ENCODE results near the gene NPDC1. TPM values are rescaled to one million over a fixed set of nuclear protein-coding genes. Genes with fewer than 3 reads are reported as not detected.

The NPDC1 gene
- total RNA-seq, 1 donor from 2014 or later, result 21.6 TPM

GRCh38 chr9:137056739-137057415 lies 10.9 kb upstream of the NPDC1 start:
- no peak for DNase-seq (ENCODE audit: low read depth)

- peak; percentile 65 for DNase-seq (ENCODE audit: low read depth)
Measured at GRCh38 chr9:137055385-137056364, 9.7 kb upstream of the NPDC1 start.

GRCh38 chr9:137054932-137055384 lies 9.0 kb upstream of the NPDC1 start:
- no peak for DNase-seq (ENCODE audit: low read depth)

- no peak for DNase-seq (ENCODE audit: low read depth)
Measured at GRCh38 chr9:137053944-137054931, 8.3 kb upstream of the NPDC1 start, which contains the start of gene ENTPD2. TSS of gene ENTPD2 (minus strand) at chr9:137054061. CDS start at chr9:137053997, 64 bp downstream.

GRCh38 chr9:137052998-137053943 lies 7.3 kb upstream of the NPDC1 start:
- no peak for DNase-seq (ENCODE audit: low read depth)

- DNase-seq (ENCODE audit: low read depth), result no peak
Measured at GRCh38 chr9:137052293-137052692, 6.3 kb upstream of the NPDC1 start.

- no peak for DNase-seq (ENCODE audit: low read depth)
Measured at GRCh38 chr9:137051145-137051724, 5.3 kb upstream of the NPDC1 start.

GRCh38 chr9:137050570-137050969 lies 4.6 kb upstream of the NPDC1 start:
- DNase-seq (ENCODE audit: low read depth), result no peak

- no peak for DNase-seq (ENCODE audit: low read depth)
Measured at GRCh38 chr9:137049544-137050449, 3.8 kb upstream of the NPDC1 start.

- DNase-seq (ENCODE audit: low read depth), result no peak
Measured at GRCh38 chr9:137048655-137049543, 2.9 kb upstream of the NPDC1 start.

GRCh38 chr9:137045294-137046087 lies 486 bp downstream of the NPDC1 start:
- no peak for DNase-seq (ENCODE audit: low read depth)

- DNase-seq (ENCODE audit: low read depth), result peak; percentile 42
Measured at GRCh38 chr9:137044502-137045177, 1.3 kb downstream of the NPDC1 start.

- DNase-seq (ENCODE audit: low read depth), result no peak
Measured at GRCh38 chr9:137044037-137044436, 1.9 kb downstream of the NPDC1 start.

- DNase-seq (ENCODE audit: low read depth), result no peak
Measured at GRCh38 chr9:137042751-137043727, 2.9 kb downstream of the NPDC1 start.

GRCh38 chr9:137041124-137041523 lies 4.9 kb downstream of the NPDC1 start:
- no peak for DNase-seq (ENCODE audit: low read depth)
